ENCODE measurements around the gene DDX50.

- TF ChIP-seq CTCF (IDR thresholded peaks at IDR 0.05 in 4 of 5, conservative IDR thresholded peaks at IDR 0.05 in 1 of 5) (no peak), POLR2A (IDR thresholded peaks at IDR 0.05) (no peak)
Observed at GRCh38 chr10:68938884-68939283, 37.8 kb downstream of the DDX50 start.
